C4-2B (cell line): ENCODE results near the gene IFNA14.

Source experiments
- CTCF ChIP-seq: fragments of 450-650 bp; conservative IDR thresholded peaks from 2 replicates; pipeline ENCODE4 v1.5.1; 2017; ENCODE audit warnings: mild to moderate bottlenecking
- ZFX ChIP-seq: fragments of 450-650 bp; IDR thresholded peaks from 2 replicates; pipeline ENCODE4 v1.6.1; 2017

- TF ChIP-seq CTCF = no peak
- no peak for TF ChIP-seq ZFX
Observed at GRCh38 chr9:21251638-21252037, 11.8 kb upstream of the IFNA14 start.
